GM12891 (cell line): ENCODE measurements around the gene PPP2R2D.

ENCODE experiments used
- PAX5 ChIP-seq: IDR thresholded peaks from 2 replicates; pipeline ENCODE4 v1.6.1; 2011; ENCODE audit warnings: low read length, moderate library complexity, mild to moderate bottlenecking; ENCODE audit not compliant: insufficient read depth, severe bottlenecking
- POLR2A ChIP-seq: IDR thresholded peaks from 2 replicates; pipeline ENCODE4 v1.6.1; 2011; ENCODE audit warnings: low read depth, low read length, control low read depth
- POLR2AphosphoS5 ChIP-seq: IDR thresholded peaks from 2 replicates; pipeline ENCODE4 v1.6.1; 2011; ENCODE audit warnings: low read depth, low read length, control low read depth
- POU2F2 ChIP-seq: IDR thresholded peaks from 2 replicates; pipeline ENCODE4 v1.6.1; 2011; ENCODE audit warnings: low read depth, mild to moderate bottlenecking, control low read depth, low read length, moderate library complexity
- SPI1 ChIP-seq: IDR thresholded peaks from 2 replicates; pipeline ENCODE4 v1.6.1; 2011; ENCODE audit warnings: low read depth, low read length, control low read depth
- TAF1 ChIP-seq: IDR thresholded peaks from 2 replicates; pipeline ENCODE4 v1.6.1; 2011; ENCODE audit warnings: low read depth, low read length, control low read depth

- TF ChIP-seq PAX5 (no peak), POLR2AphosphoS5 (no peak), TAF1 (no peak), POLR2A (no peak), POU2F2 (no peak), SPI1 (no peak)
Measured at GRCh38 chr10:131963811-131964210, 63.0 kb downstream of the PPP2R2D start.
